Loucy (cell line): ENCODE data around the gene SYNPR.

Experiments used
- CTCF ChIP-seq: fragments of 200-600 bp; sonication (generic); conservative IDR thresholded peaks from 2 replicates; pipeline ENCODE4 v1.5.1; 2014; ENCODE audit warnings: mild to moderate bottlenecking, antibody characterized with exemption, low read length
- EZH2phosphoT487 ChIP-seq: fragments of 200-600 bp; IDR thresholded peaks from 2 replicates; pipeline ENCODE4 v1.6.1; 2018; ENCODE audit warnings: antibody characterized with exemption, mild to moderate bottlenecking, moderate library complexity, borderline replicate concordance

GRCh38 chr3:63352008-63352279 is 73.8 kb downstream of the SYNPR start:
- TF ChIP-seq CTCF (no peak), EZH2phosphoT487 (no peak)
